WTC11 (cell line): Measurements from ENCODE around the gene MTNR1B.

ENCODE experiments used
- ETV6 ChIP-seq: sonication (generic); formaldehyde crosslinking; IDR thresholded peaks from 2 replicates; pipeline ENCODE4 v1.8.1; 2022; ENCODE audit warnings: mild to moderate bottlenecking, missing genetic modification reagents
- NR2C2 ChIP-seq: sonication (generic); formaldehyde crosslinking; IDR thresholded peaks from 2 replicates; pipeline ENCODE4 v1.8.0; 2022; ENCODE audit warnings: mild to moderate bottlenecking, missing genetic modification reagents
- SP1 ChIP-seq: sonication (generic); formaldehyde crosslinking; conservative IDR thresholded peaks from 2 replicates; pipeline ENCODE4 v1.8.1; 2022; ENCODE audit warnings: missing genetic modification reagents
- TP53 ChIP-seq: sonication (generic); formaldehyde crosslinking; IDR thresholded peaks from 2 replicates; pipeline ENCODE4 v1.8.1; 2023; ENCODE audit warnings: mild to moderate bottlenecking, missing genetic modification reagents
- TF ChIP-seq, protein P1 (sequence below): fragments of 200-600 bp; IDR thresholded peaks from 2 replicates; pipeline ENCODE4 v1.8.0; 2022; ENCODE audit warnings: antibody characterized with exemption
- TF ChIP-seq, protein P2 (sequence below): sonication (generic); formaldehyde crosslinking; IDR thresholded peaks from 2 replicates; pipeline ENCODE4 v1.8.0; 2022; ENCODE audit warnings: mild to moderate bottlenecking, missing genetic modification reagents

DNA sequence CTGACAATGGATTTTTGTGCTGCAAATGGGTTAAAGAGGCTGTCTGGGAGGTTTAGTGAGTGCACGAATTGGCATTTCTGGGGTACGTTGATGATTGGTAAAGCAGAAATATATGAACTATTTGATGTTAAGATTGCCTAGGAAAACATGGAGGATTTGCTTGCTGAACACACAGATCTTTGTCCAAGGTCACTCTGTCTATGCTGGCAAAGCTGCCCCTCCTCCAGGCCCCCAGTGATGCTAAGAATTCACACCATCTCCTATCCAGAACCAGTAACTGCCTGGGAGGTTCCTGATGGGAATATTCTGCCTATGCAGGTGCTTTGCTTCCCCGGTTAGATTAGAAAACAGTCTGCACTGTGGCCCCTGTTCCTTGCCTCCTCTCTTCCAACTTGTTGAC, 5.8 kb downstream of the MTNR1B start:
- TF ChIP-seq, protein P1, sequence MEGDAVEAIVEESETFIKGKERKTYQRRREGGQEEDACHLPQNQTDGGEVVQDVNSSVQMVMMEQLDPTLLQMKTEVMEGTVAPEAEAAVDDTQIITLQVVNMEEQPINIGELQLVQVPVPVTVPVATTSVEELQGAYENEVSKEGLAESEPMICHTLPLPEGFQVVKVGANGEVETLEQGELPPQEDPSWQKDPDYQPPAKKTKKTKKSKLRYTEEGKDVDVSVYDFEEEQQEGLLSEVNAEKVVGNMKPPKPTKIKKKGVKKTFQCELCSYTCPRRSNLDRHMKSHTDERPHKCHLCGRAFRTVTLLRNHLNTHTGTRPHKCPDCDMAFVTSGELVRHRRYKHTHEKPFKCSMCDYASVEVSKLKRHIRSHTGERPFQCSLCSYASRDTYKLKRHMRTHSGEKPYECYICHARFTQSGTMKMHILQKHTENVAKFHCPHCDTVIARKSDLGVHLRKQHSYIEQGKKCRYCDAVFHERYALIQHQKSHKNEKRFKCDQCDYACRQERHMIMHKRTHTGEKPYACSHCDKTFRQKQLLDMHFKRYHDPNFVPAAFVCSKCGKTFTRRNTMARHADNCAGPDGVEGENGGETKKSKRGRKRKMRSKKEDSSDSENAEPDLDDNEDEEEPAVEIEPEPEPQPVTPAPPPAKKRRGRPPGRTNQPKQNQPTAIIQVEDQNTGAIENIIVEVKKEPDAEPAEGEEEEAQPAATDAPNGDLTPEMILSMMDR: no peak
- TF ChIP-seq TP53 (CRISPR knock-in tag) (no peak), ETV6 (CRISPR knock-in tag) (no peak), NR2C2 (CRISPR knock-in tag) (no peak), SP1 (CRISPR knock-in tag) (no peak)
- TF ChIP-seq, protein P2, sequence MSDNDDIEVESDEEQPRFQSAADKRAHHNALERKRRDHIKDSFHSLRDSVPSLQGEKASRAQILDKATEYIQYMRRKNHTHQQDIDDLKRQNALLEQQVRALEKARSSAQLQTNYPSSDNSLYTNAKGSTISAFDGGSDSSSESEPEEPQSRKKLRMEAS: no peak
